Activated naive CD4-positive, alpha-beta T cell treated with anti-CD3 and anti-CD28 coated beads, Interleukin-2, amount 50 U/mL, for 16 hours (primary cell): Measurements from ENCODE around the gene ARHGAP11A.

Experiments used
- DNase-seq: peaks from one replicate; pipeline ENCODE4 v3.0.0-alpha.2; 2020

Gene ARHGAP11A

DNA sequence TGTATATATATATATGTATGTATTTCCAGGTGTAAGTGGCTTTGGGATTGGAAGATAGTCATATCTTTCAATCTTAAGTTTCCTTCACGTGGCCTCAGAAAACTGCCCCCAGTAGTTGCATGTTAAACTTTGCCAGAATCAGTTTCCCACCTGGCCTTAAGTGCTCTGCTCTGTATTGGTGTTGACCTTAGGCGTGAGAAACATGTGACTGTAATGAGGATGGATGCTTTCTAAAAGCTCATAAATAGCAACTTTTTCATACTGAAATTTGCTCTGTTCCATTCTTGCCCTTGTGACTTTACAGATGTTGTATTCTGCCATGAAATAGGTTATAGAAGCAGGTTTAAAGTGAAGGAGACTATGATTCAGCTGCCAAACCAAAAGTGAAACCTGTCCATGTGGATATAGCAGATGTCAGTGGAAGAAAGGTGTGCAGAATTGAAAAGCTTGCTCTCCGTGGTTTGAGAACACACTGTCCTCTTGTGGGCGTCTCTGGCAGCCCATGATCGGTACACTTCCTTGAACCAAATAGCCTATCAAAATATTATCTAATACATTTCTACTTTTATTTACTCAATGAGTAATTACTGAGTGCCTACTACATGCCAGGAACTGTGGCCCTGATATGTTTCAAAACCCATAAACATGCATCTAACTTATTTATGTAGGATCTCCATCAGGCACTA is 42.0 kb downstream of the ARHGAP11A start:
- DNase-seq: no peak

DNA sequence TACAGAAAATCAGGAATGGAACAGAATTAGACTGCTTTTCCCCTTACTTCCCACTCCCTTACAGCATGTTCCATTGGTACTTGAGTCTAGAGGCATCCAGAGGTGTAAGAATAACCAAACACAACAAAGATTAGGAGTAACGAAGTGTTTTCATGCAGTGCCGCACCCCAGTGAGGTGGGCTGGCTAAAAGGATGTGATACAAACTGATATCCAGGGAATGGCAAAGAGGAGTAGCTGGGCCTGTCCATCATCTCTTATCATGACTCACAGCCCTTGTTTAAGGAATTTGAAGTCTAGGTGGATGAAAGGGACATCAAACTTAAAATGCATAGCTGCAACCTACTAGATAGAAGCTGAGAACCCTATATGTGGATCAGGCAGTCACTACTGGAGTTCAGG is 42.6 kb downstream of the ARHGAP11A start:
- DNase-seq: no peak

DNA sequence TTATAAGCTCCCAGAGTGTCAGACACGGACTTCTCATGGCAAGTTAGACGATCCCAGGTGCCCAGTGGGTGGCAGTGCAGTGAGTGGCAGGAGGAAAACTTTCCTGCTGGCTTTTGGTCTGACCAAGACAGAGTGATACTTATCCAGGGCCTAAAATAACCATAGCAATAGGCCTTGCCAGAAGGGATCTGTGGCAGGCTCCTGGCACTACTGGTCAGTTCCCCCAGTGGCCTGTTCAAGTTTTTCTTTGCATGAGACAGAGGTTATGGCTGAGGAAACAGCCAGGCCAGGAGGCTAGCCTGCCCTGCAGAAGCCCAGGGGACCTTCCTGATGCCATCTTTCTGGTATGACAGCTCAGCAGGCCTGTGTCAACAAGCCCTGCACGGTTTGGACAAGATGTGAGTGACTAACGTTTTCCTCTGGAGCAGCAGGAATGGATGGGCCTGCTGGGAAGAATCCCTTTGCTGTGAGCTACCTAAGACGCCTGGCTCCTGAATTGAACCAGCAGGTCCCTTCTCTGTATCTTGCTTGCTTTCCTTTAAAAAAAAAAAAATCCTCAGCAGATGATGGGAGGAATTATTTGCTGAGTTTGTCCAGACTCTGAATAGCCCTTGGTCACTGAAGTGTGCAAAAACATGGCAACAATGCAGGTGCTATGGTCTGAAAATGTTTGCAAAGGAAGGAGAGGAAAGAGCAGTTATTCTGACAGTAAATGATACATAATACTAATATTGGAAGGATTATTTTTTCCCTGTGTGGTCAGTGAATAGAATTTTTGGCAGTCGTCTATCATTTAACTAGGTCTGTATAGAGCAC is 44.2 kb downstream of the ARHGAP11A start:
- DNase-seq: no peak

GRCh38 chr15:32663671-32664070 is 48.4 kb downstream of the ARHGAP11A start:
- DNase-seq: no peak

GRCh38 chr15:32664796-32665195 is 49.5 kb downstream of the ARHGAP11A start:
- no peak for DNase-seq

GRCh38 chr15:32667321-32667720 is 52.0 kb downstream of the ARHGAP11A start:
- DNase-seq: no peak

- DNase-seq: no peak
These were observed 53.6 kb downstream of the ARHGAP11A start for GRCh38 chr15:32668942-32669341.

- DNase-seq: no peak
These were observed 54.8 kb downstream of the ARHGAP11A start for GRCh38 chr15:32669896-32670611.

- no peak for DNase-seq
These were observed 55.3 kb downstream of the ARHGAP11A start for GRCh38 chr15:32670623-32671022.

GRCh38 chr15:32671339-32672325 is 56.3 kb downstream of the ARHGAP11A start:
- no peak for DNase-seq

- DNase-seq: no peak
These were observed 59.4 kb downstream of the ARHGAP11A start for GRCh38 chr15:32674681-32675080.

GRCh38 chr15:32675466-32675865 is 60.2 kb downstream of the ARHGAP11A start:
- no peak for DNase-seq

DNA sequence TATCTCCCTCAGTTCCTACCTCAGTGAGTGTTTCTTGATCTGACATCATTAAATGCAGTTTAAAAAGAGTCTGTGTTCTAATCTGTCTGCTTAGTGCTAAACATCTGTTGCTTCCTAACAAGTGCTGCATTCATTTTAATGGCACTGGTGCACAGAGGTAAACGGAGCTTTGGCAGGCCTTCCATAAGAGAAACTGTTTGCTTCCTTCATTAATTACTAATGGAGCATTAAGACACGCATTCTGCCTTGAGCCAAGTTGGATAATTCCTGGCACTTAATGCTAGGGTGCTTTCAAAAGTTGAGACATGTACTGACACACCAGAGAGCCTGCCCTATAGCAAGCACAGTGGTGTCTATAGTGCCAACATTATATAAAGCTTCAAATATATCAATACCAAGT is 60.9 kb downstream of the ARHGAP11A start:
- no peak for DNase-seq

DNA sequence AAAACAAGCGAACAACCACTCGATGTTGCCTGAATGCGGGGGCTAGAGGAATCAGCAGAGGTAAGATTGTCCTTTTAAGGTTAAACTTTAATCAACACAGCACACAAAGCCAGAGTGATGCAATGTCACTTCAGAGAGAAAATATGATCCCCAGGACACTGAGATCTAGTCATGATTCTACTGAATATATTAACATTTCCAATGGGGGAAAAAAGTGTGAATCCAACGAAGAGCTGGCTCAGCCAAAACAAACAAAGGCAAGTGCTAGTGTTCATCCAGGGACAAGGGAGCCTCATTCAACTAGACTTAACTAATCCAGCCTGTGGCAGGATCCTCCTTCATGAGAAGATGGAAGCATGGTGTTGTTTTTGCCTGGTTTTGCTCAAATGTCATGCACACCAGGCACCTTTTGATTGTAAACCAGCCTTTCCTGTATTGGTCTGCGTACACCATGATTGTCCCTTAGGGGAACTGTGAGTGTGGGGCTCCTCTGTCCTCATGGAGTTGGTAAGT is 62.0 kb downstream of the ARHGAP11A start:
- no peak for DNase-seq

- no peak for DNase-seq
These were observed 64.0 kb downstream of the ARHGAP11A start for GRCh38 chr15:32679298-32679690.

DNA sequence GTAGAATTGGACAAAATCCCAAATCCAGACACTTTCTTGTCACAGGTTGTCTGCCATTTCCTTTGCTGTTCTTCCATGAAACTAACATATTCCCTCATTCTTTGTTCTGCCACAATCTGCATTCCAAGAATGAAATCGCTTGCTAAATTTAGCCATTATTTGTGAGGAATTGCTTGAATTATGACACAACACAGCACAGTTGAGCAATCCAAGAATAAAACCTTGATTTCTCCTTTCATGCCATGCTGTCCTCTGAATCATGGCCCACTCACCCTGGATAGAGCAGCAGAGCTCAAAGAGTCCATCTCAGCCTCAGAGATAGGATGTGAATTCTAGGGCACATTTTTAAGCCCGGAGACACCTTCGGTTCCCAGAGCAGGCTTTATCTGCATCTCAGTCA is 67.3 kb downstream of the ARHGAP11A start:
- DNase-seq: no peak

GRCh38 chr15:32682977-32683630 is 67.8 kb downstream of the ARHGAP11A start:
- DNase-seq: no peak

DNA sequence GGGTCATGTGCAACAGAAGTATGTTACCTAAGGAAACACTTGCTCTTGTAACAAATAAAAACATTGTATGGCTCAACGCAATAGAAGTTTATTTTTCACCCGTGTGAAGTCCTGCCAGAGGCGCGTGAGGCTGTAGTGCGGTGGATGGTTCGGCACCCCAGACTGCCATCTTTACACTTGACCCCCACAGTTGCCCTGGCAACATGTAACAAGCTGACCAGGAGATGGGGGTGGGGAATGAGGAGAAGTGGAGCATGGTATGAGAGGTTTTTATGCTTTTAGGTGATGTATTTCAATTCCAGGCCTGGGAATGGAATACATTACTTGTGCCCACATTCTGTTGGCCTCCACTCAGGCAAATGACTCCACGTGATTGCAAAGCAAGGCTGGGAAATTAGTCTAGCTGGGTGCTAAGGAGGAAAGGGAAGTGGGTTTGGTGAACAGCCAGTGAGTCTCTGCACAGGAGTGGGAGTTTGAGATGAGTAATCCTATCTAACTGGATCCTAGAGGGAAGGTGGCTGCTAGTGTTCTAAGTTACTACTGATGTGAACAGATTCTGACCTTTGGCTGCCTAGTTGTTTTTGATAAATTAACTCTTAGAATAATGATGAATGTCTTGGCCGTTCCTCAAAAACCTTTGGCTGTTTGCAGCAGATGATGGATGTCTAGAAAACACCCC is 68.7 kb downstream of the ARHGAP11A start:
- no peak for DNase-seq

DNA sequence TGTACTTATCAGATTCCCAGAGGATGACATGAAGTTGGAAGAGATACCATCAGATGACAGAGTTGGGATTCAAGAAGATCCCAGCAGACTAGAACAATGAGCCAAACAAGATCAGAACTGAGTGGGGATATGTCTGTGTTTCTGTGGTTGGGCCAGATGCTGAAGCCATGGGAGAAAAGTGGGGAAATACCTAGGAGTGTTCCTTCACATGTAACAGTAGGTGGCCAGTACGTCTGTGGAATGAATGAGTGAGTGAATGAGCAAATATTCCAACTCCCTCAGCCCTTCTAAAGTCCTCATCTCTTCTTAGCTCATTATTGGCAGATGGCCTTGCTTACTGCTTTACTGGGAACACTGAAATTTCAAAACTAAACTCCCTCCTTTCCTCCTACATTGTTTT is 70.3 kb downstream of the ARHGAP11A start:
- no peak for DNase-seq

GRCh38 chr15:32687556-32687955 is 72.3 kb downstream of the ARHGAP11A start:
- no peak for DNase-seq

- no peak for DNase-seq
These were observed 72.9 kb downstream of the ARHGAP11A start for GRCh38 chr15:32688151-32688639.
